GM21367 (cell line): ENCODE data around the gene HEPACAM.
A peak's percentile ranks its signal among the peaks of the same experiment; 100 is the strongest.
"Not testable (repeated sequence)": the region's sequence is repeated elsewhere in the genome, so short reads cannot be mapped to it uniquely, and the experiment has no call there.

Experiments used
- ATAC-seq: cut with Tn5 transposase; IDR thresholded peaks from one replicate; pipeline ENCODE4 v1.9.1; 2021; ENCODE audit not compliant: unreplicated experiment

Gene HEPACAM, protein sequence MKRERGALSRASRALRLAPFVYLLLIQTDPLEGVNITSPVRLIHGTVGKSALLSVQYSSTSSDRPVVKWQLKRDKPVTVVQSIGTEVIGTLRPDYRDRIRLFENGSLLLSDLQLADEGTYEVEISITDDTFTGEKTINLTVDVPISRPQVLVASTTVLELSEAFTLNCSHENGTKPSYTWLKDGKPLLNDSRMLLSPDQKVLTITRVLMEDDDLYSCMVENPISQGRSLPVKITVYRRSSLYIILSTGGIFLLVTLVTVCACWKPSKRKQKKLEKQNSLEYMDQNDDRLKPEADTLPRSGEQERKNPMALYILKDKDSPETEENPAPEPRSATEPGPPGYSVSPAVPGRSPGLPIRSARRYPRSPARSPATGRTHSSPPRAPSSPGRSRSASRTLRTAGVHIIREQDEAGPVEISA

DNA sequence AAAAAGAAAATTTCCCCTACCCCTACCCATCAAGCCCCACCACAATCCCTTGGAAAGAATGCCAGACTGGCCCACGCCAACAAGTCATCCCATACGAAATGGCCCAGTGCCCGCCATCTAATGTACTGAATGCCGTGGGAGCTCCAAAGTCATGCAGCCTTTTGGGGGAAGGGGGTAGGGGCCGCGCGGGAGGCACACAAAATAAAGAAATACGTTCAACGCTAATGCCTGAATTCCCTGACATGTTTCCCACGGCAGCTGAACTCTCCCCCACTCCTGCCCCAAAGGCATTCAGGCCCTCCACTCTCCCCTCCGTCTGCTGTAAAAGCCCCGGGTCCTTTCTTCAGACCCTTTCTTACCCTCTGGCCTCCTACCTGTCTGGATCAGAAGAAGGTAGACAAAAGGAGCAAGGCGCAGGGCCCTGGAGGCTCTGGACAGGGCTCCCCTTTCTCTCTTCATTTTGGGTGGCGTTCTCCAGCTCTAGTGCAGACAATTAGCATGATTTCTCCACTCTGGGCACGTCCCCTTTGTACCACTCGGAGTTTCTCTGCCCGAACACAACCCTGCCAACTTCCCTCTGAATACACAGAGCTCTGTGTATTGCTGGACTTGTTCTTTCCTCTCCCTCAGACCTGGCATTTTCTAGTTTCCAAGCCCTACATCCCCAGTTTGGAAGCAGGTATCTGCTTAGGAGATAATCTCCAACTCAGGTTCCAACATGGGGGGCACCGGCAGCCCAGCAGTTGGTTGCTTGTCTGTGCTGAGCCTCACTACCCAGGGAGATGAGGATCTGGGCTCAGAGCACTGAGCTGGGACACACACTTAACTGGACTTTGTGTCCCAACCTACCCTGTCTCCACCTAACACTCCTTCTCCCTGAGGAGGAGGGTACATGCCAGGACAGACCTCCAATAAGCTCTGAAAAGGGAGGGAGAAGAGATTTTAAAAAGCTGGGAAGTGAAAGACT lies at the start of gene HEPACAM:
Gene HEPACAM, minus strand, starts transcription at position 500 of the 967 bp plus-strand sequence. Its CDS starts 41 bp downstream, at position 459.
- ATAC-seq, result no peak

- no peak for ATAC-seq
These were observed 48.6 kb upstream of the HEPACAM start for GRCh38 chr11:124984512-124984854.

DNA sequence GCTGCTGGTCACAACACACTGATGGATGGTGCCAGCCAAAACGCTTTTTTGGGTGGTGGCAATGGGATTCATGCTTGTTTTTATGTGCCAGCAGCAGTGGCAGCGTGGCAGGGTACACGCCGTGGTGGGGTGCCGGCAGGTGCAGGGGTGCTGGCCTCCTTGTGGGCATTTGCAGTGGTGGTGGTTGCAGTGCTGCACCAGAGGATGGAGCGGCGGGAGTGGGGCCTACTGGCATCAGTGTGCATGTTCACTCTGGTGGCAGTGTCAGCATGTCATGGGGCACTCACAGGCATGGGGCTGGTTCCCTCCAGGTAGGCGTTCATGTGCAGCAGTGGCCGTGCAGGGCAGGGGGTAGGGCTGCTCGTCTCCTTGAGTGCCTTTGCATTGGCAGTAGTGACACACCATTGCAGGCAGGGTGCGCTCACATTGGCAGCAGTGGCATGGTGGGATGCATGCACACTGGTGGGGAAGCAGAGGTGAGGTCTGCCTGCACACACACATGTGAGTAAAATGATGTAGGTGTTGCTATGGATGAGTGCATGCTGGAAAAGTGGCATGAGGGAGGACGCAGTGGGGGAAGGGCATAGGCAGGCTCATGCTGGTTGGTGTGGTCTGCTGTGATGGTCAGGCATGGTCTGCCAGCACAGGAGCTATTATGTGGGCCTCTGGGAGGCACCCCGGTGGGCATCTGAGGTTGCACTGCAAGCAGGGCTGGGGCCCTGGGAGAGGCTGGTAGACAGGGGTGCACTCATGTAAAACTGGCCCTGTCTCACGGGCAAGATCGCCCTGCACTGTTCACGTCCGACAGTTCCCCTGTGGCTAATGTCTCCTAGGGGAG lies 48.0 kb upstream of the HEPACAM start:
- no peak for ATAC-seq

DNA sequence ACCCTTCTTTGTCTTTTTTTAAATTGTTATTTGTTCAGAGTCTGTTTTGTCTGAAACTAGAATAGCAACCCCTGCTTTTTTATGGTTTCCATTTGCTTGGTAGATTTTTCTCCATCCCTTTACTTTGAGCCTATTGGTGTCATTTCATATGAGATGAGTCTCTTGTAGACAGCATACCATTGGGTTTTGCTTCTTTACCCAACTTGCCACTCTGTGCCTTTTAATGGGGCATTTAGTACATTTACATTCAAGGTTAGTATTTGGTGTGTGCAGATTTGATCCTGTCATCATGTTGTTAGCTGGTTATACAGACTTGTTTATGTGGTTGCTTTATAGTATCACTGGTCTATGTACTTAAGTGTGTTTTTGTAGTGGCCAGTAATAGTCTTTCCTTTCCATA lies 46.2 kb upstream of the HEPACAM start:
- no peak for ATAC-seq

DNA sequence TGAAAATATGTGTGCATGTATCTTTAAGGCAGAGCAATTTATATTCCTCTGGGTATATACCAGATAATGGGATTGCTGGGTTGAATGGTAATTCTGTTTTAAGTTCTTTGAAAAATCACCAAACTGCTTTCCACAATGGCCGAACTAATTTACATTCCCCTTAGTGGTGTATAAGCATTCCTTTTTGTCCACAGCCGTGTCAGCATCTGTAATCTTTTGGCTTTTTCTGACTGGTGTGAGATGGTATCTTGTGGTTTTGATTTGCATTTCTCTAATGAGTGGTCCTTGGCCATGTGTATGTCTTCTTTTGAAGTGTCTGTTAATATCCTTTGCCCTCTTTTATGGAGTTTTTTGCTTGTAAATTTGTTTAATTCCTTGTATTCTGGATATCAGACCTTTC lies 42.5 kb upstream of the HEPACAM start:
- no peak for ATAC-seq

GRCh38 chr11:124977006-124977405 lies 41.2 kb upstream of the HEPACAM start:
- ATAC-seq, result no peak

DNA sequence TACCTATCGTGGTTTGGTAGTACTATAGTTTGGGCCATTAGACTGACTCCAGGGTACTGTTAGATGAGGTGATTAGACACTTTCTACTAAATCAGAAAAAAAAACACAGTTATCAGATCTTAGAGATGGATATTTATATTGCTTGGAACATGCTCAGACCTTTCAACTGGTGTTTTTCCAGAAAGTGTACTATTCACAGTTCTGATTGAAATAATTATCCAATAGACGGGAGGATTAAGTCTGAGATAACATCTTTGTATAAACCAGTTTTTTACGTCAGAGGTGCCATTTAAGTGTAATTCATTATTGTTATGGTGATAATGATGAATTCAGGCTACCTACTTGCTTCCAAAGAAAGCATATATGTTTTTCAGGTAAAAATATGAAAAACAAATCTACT lies 40.7 kb upstream of the HEPACAM start:
- no peak for ATAC-seq

DNA sequence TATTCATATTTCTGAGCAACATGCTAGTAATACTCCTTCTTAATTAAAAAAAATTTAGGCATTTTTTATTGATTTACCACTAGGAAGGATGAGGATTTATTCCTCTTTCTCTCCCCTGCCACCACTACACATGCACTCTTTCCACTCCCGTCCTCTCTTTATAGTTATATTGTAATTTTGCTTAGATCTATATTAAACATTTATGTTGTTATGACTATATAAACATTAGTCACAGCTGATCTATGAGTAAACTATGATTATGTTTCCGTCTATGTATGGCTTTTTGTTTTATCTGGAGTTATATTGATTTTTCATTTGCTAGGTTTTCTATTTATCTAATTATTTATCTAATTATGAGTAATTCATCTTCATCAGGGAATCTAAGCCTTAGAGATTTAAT lies 36.0 kb upstream of the HEPACAM start:
- ATAC-seq, result no peak

DNA sequence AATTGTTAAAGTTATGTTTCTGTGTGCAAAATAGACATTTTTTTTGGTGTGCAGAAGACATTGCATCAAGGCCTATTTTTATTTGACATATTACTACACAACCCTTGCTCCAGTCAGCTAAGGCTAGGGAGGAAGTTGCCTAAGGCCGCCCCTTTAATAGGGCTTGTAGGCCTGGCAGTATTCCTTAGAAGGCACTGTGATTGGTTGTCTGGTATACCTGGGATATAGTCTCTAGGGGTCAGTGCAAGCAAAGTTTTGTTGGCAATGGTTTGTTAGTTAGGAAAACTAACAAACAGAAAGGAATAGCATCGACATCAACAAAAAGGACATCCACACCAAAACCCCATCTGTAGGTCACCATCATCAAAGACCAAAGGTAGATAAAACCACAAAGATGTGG lies 35.1 kb upstream of the HEPACAM start:
- no peak for ATAC-seq

DNA sequence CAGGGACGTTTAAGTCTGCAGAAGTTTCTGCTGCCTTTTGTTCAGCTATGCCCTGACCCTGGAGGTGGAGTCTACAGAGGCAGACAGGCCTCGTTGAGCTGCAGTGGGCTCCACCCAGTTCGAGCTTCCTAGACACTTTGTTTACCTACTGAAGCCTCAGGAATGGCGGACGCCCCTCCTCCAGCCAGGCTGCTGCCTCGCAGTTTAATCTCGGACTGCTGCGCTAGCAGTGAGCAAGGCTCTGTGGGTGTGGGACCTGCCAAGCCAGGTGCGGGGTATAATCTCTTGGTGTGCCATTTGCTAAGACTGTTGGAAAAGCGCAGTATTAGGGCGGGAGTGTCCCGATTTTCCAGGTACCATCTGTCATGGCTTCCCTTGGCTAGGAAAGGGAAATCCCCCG lies 32.4 kb upstream of the HEPACAM start:
- not testable (repeated sequence) for ATAC-seq

DNA sequence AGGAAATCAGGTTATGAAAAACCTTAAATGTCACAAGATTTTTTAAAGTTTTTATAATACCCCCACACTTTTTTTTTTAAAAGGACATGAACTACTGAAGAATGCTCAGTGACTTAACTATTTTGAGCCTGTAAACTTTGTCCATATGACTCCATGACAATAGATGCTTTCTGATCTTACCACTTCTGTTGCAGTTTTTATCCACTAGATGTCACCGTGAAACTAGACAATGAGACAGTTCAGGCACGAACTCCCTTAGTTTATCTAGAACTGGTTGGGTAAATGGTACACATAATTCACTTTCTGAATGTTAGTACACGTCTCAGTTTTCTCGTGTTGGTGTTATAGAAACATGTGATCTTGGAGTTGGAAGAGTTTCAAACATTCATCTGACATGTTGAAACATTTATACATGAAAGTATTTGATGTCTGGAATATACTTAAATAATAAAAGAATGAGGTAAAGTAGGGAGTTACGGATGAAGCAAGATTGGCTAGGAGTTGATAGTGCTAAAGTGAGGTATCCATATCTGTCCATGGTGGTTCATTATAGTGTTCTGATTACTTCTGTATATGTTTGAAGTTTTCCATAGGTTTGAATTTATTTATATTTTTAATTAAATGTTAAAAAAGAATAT lies 26.2 kb upstream of the HEPACAM start:
- peak; percentile 95 for ATAC-seq

GRCh38 chr11:124955035-124955434 lies 19.2 kb upstream of the HEPACAM start:
- ATAC-seq, result no peak

- no peak for ATAC-seq
These were observed 18.7 kb upstream of the HEPACAM start for GRCh38 chr11:124954590-124954955.

- ATAC-seq, result peak; percentile 98
These were observed 18.1 kb upstream of the HEPACAM start, which contains the start of gene CCDC15 for GRCh38 chr11:124953753-124954589. Gene CCDC15, plus strand, starts transcription at chr11:124954202. Its CDS starts 531 bp downstream, at chr11:124954733.

GRCh38 chr11:124951341-124951740 lies 15.5 kb upstream of the HEPACAM start:
- no peak for ATAC-seq

DNA sequence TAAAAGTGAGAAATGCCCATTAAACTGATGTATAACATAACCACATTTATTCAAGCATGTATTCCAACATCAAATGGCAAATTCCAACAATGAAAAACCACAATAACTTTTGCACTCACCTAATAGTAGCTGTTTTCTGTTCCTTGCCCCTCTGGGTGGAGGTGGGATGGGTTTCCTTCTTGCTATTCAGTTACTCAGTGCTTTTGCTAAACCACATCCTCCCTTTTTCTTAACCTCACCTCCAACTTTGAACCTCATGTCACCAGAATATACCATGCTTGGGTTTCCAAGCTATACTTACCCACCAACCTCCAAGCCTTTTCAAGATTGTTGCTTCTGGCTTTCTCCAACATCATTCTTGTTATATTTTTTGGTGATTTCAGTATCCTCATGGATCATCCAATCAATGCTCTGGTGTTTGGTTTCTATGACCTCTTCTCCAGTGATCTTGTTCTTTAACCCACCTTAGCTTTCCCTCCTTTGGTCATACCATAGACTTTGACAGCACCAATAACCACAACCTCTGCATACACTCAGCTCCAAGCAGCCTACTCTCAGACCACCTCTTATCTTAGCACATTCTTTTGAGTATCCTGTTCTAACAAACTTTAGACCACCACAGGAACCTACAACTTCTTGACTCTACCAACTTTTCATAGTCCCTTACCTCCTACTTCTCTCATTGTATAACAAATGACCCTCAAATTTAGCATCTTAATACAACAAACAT lies 14.9 kb upstream of the HEPACAM start:
- ATAC-seq, result no peak

- ATAC-seq, result no peak
These were observed 10.9 kb upstream of the HEPACAM start for GRCh38 chr11:124946735-124947141.

DNA sequence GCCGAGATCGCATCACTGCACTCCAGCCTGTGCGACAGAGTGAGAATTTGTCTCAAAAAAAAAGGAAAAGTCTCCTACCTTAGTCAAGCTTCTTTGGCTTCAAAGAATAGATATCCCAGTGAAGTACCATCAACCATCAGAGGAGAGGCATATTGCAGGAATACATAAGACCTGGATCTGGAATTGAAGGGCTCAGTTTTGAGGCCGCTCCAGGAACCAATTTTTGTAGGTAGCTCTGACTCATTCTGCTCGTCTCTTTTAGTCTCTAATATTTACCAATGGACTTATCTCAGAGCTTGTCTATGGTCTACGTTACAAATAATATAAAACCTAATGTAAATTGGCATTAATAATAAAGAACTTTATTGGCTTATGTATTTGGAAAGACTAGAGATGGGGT lies 10.0 kb upstream of the HEPACAM start:
- no peak for ATAC-seq

DNA sequence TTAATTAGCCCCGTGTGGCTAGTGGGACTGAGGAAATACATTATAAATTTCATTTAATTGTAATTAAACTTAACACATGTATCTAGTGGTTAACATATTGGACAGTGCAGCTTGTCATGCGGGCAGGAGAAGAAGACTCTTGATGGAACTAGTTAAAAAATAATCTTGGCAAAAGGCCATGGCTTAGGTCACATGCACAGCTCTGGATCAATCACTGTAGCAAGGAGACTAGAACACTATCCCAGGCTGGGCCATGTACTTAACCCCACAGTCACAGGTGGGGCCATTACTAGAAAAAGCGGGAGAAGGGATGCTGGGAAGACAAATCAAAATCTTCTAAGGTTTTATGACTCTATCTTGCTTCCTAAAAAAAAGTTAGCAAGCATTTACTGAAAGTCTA lies 8.7 kb upstream of the HEPACAM start:
- ATAC-seq, result no peak
